Sigmoid colon (tissue), 7 donors: ENCODE results near the gene THG1L. TPM values are rescaled to one million over a fixed set of nuclear protein-coding genes. Genes with fewer than 3 reads are reported as not detected.
"Not testable (repeated sequence)": the region's sequence is repeated elsewhere in the genome, so short reads cannot be mapped to it uniquely, and the experiment has no call there.

Experiments used
- DNase-seq: peaks from one replicate; pipeline ENCODE4 v3.0.0-alpha.2; 2019
- H3K27ac ChIP-seq, 4 donors: fragments of 200-600 bp; sonication (generic); one replicate each; pipeline ENCODE4 v1.5.1; 2016 to 2019; ENCODE audit warnings: mild to moderate bottlenecking in 1 of 4
- H3K27me3 ChIP-seq, 3 donors: fragments of 200-600 bp; sonication (generic); one replicate each; pipeline ENCODE4 v1.5.1; 2019; ENCODE audit warnings: mild to moderate bottlenecking in 1 of 3
- H3K36me3 ChIP-seq, 4 donors: fragments of 200-600 bp; sonication (generic); one replicate each; pipeline ENCODE4 v1.5.1; 2016 to 2019
- H3K4me1 ChIP-seq, 4 donors: fragments of 200-600 bp; sonication (generic); one replicate each; pipeline ENCODE4 v1.5.1; 2017 to 2019
- H3K4me3 ChIP-seq, 4 donors: fragments of 200-600 bp; sonication (generic); one replicate each; pipeline ENCODE4 v1.5.1; 2017 to 2019; ENCODE audit warnings: mild to moderate bottlenecking in 2 of 4, moderate library complexity in 1 of 4
- H3K9me3 ChIP-seq, 4 donors: fragments of 200-600 bp in 3 of 4; sonication (generic) in 3 of 4; one replicate each; pipeline versions ENCODE4 v1.5.1 to v1.6.1; 2013 to 2019
- CTCF ChIP-seq, 4 experiments: fragments of 450-650 bp in 3 of 4; fragments of 200-600 bp in 1 of 4; IDR thresholded peaks; one replicate each; pipeline ENCODE4 v1.5.1; 2016 to 2019; ENCODE audit warnings: antibody characterized with exemption in 4 of 4, mild to moderate bottlenecking in 3 of 4, moderate library complexity in 2 of 4
- EP300 ChIP-seq, 4 donors: sonication (generic); formaldehyde crosslinking; IDR thresholded peaks; one replicate each; pipeline ENCODE4 v1.6.1; 2017; ENCODE audit warnings: antibody characterized with exemption in 4 of 4
- POLR2A ChIP-seq, 2 donors: fragments of 450-650 bp; IDR thresholded peaks; one replicate each; pipeline ENCODE4 v1.6.1; 2016; ENCODE audit warnings: antibody characterized with exemption in 2 of 2, mild to moderate bottlenecking in 2 of 2, moderate library complexity in 2 of 2
- POLR2AphosphoS5 ChIP-seq, 4 donors: sonication (generic); formaldehyde crosslinking; IDR thresholded peaks; one replicate each; pipeline ENCODE4 v1.6.1; 2017; ENCODE audit warnings: antibody characterized with exemption in 4 of 4
- WGBS, 2 donors: extraction: QIAGEN DNeasy Blood & Tissue Kit; methylation state at CpG; one replicate each; pipeline ENCODE4 v1.1.7; 2013; 5-methylcytosine and 5-hydroxymethylcytosine counted together
- intact Hi-C: fragments of 100-400 bp; cut with DNase I; formaldehyde crosslinking; loops from one replicate; pipeline ENCODE4 v1.15.1; 2023
- polyA plus RNA-seq, 3 donors: library from polyadenylated mRNA; stranded (reverse); fragments of 200-250 nt; gene quantifications; one replicate each; pipeline ENCODE4 v1.2.3, GENCODE V29; 2013
- total RNA-seq, 4 donors: library from RNA; depleted of rRNA; stranded (reverse); fragments of >200 nt; gene quantifications; one replicate each; pipeline ENCODE4 v1.1.0, GENCODE V29; 2016
- donor health status: healthy with polysubstance abuse.
- donor health status: Bipolar disorder and iron deficiency.
- donor health status: healthy.

THG1L gene
- total RNA-seq (10 to 100 TPM; 19.7 to 28.6 (median 23.7) TPM), polyA plus RNA-seq (10 to 100 TPM; 12.3 to 19.8 (median 12.3) TPM)

- H3K36me3 ChIP-seq: peaks cover 0 to 40% (median 12%) of the 10 kb centered on the region in 4 donors
- WGBS, 2 donors: 1 to 2% methylated on average over 47 of the region's 47 CpGs
Observed at GRCh38 chr5:157731272-157732129, at the start of gene THG1L. Gene THG1L, plus strand, starts transcription at chr5:157731420. Its CDS starts 21 bp downstream, at chr5:157731441.

GRCh38 chr5:157682257-157682656 is 49.0 kb upstream of the THG1L start:
- no peak for DNase-seq
- no peak for TF ChIP-seq EP300 (IDR thresholded peaks at IDR 0.05)
- no peak for TF ChIP-seq CTCF (IDR thresholded peaks at IDR 0.05)
- no peak for TF ChIP-seq POLR2A (IDR thresholded peaks at IDR 0.05)
- TF ChIP-seq POLR2AphosphoS5 (IDR thresholded peaks at IDR 0.05): no peak

More at GRCh38 chr5:157731272-157732129, at the start of gene THG1L:
- TF ChIP-seq POLR2AphosphoS5 (IDR thresholded peaks at IDR 0.05) (peak in 3 of 4 donors; percentile 72 to 87 (median 79)), CTCF (IDR thresholded peaks at IDR 0.05) (no peak), POLR2A (IDR thresholded peaks at IDR 0.05) (peak in 1 of 2 donors; percentile 19), EP300 (IDR thresholded peaks at IDR 0.05) (no peak)
- Histone ChIP-seq H3K27me3 (no peaks in the 10 kb centered on the region), H3K9me3 (no peaks in the 10 kb centered on the region), H3K4me3 (peak within 1 kb of the TSS; percentile 68 to 80 (median 74)), H3K27ac (peak within 1 kb of the TSS; percentile 94 to 96 (median 94)), H3K4me1 (peaks cover 0 to 17% (median 12%) of the 10 kb centered on the region in 4 donors)
- intact Hi-C loops: loop anchor here (1.0 kb wide), 1 partner anchor 12 kb away; the partner anchor contains the start of gene LSM11
- peak; percentile 99 for DNase-seq

GRCh38 chr5:157686276-157687197 is 44.7 kb upstream of the THG1L start:
- H3K9me3 ChIP-seq, H3K36me3 ChIP-seq, DNase-seq, H3K4me3 ChIP-seq, intact Hi-C loops, H3K27me3 ChIP-seq, H3K4me1 ChIP-seq, H3K27ac ChIP-seq: not testable (repeated sequence)
- WGBS, 2 donors: 68 to 88% methylated on average over 14 of the region's 14 CpGs

More at GRCh38 chr5:157682257-157682656, 49.0 kb upstream of the THG1L start:
- intact Hi-C loops: no loop called here
- no peak overlapping the region for H3K4me3 ChIP-seq
- WGBS, 2 donors: 55 to 78% methylated on average over 3 of the region's 3 CpGs
- H3K4me1 ChIP-seq: peaks cover 0 to 14% (median 3%) of the 10 kb centered on the region in 4 donors
- H3K27me3 ChIP-seq: no peaks in the 10 kb centered on the region
- no peaks in the 10 kb centered on the region for H3K9me3 ChIP-seq
- H3K27ac ChIP-seq: no peak overlapping the region
- H3K36me3 ChIP-seq: no peaks in the 10 kb centered on the region

- no peaks in the 10 kb centered on the region for H3K27me3 ChIP-seq
- H3K4me1 ChIP-seq: no peaks in the 10 kb centered on the region
- WGBS, 2 donors: 89 to 92% methylated on average over 1 of the region's 1 CpG
- H3K4me3 ChIP-seq: no peak overlapping the region
- intact Hi-C loops: no loop called here
- no peak overlapping the region for H3K27ac ChIP-seq
- no peak for DNase-seq
- TF ChIP-seq POLR2A (IDR thresholded peaks at IDR 0.05): no peak
- no peak for TF ChIP-seq EP300 (IDR thresholded peaks at IDR 0.05)
- no peak for TF ChIP-seq POLR2AphosphoS5 (IDR thresholded peaks at IDR 0.05)
- no peak for TF ChIP-seq CTCF (IDR thresholded peaks at IDR 0.05)
- no peaks in the 10 kb centered on the region for H3K9me3 ChIP-seq
- H3K36me3 ChIP-seq: no peaks in the 10 kb centered on the region
Observed at GRCh38 chr5:157687198-157687554, 44.0 kb upstream of the THG1L start.
